LNCAP (cell line): ENCODE measurements around the gene SORCS2.

Source experiments
- TF ChIP-seq, protein P1 (sequence below): fragments of 450-650 bp; IDR thresholded peaks from 2 replicates; pipeline ENCODE4 v1.5.1; 2017; ENCODE audit warnings: mild to moderate bottlenecking

The SORCS2 gene

GRCh38 chr4:7414736-7415510, 222.6 kb downstream of the SORCS2 start:
- TF ChIP-seq, protein P1, sequence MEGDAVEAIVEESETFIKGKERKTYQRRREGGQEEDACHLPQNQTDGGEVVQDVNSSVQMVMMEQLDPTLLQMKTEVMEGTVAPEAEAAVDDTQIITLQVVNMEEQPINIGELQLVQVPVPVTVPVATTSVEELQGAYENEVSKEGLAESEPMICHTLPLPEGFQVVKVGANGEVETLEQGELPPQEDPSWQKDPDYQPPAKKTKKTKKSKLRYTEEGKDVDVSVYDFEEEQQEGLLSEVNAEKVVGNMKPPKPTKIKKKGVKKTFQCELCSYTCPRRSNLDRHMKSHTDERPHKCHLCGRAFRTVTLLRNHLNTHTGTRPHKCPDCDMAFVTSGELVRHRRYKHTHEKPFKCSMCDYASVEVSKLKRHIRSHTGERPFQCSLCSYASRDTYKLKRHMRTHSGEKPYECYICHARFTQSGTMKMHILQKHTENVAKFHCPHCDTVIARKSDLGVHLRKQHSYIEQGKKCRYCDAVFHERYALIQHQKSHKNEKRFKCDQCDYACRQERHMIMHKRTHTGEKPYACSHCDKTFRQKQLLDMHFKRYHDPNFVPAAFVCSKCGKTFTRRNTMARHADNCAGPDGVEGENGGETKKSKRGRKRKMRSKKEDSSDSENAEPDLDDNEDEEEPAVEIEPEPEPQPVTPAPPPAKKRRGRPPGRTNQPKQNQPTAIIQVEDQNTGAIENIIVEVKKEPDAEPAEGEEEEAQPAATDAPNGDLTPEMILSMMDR, result no peak

- TF ChIP-seq, protein P1, result no peak
Observed at GRCh38 chr4:7415927-7416686, 223.8 kb downstream of the SORCS2 start.

DNA sequence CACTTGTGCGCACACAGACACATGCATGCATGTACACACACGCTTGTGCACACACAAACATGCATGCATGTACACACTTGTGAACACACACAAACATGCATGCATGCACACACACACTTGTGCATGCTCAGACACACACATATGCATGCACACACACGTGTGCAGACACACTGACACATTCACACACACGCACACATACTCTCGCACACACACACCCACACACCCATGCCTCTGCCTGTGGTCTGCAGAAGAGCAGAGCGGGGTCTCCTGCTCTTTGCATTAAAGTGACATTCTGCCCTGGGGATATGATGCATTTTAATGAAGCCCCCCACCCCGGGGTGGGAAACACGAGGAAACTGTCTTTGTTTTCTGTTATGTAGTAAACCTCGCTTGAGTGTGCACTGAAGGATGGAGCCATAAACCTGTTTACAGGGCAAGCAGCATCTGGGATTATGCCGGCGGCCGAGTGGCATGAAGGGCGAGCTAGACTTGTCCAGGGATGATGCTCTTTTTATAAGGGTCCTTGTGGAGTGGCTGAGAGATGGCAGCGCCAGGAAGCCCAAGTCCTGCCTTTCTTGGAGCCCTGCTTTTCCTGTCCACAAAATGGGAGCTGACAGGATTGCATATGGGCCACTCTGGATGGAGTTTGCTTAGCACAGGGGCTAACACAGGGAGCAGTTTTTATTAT, 224.6 kb downstream of the SORCS2 start:
- TF ChIP-seq, protein P1, result no peak

DNA sequence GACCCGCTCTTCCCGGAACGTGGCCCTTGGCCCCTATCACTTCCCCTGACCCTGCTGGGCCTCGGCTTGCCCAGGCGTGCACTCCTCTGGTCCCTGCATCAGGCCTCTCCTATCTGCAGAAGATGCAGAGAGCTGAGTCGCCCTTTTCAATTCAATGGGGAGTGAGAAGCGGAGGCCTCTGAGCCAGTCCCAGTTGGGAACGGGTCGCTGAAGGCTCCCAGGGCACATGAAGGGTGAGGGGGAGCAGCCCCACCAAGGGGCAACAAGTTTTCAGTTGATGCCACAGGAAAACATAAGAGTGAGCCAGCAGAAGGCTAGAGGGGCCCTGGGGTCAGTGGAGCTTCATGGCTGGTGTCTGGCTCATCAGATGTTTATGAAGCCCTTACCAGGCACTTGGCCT, 225.3 kb downstream of the SORCS2 start:
- TF ChIP-seq, protein P1, result no peak

DNA sequence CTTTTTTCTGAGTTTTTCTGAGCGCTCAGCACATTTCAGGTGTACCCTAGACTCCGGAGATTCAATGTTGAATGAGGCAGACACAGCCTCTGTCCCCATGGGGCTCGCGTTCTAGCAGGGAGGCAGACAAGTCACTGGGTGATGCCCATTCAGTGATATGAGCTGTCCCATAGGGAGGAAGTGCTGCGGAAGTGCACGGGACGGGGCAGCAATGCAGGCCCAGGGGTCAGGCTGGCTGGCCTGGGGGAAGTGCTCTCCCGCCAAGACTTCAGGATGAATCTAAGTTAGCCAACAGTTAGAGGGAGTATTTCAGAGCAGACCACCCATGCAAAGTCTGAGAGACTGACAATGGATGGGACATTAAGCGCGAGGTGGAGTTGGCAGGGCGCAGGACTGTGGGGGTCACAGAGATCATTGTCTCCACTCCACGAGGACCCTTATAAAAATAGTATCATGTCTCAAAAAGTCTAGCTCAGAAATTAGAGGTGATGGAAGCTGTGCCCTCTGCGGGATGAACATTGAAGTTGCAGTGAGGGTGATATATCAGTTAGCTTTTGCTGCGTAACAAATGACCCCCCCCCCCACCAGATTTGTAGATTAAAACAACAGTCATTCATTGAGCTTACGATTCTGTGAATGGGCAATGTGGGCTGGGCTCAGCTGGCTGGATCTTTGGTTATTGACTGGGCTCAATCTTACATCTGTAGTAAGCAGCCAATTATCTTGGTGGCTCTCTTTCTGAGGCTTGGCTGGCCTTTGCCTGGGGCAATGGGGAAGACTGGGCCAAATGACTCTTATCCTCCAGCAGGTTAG, 226.0 kb downstream of the SORCS2 start:
- TF ChIP-seq, protein P1, result no peak

DNA sequence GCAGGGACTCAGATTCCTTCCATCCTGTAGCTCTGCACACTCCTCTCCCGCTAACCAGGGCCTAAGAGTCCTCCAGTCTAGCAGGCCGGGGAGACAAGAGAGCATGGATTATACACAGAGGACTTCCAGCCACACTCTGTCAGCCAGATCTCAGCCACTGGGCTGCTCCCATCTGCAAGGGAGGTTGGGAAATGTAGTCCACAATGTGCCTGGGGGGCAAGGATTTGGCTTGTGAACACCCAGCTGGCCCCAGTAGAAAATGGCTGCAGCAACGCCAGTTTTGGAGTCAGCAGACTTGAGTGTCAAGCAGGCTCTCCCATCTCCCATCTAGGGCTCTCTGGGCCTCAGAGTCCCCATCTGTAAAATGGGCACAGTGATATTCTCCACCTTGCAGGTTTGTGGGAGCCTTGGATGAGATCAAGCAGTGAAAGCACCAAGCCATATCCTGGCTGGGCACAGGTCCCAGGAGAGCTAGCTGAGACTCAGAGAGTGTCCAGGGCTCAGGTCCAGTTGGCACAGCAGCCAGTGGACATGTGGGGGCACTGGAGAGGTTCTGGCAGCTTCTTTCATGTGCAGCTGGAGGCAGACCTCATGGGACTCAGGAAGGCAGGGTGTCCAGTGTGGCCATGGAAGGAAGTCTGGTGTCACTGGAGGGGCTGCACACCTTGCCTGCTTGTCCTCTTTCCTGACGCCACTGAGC, 227.8 kb downstream of the SORCS2 start:
- TF ChIP-seq, protein P1, result no peak
